CD8-positive, alpha-beta memory T cell (primary cell): Measurements from ENCODE around the gene SH3RF2. TPM values are rescaled to one million over a fixed set of nuclear protein-coding genes. Genes with fewer than 3 reads are reported as not detected.
"Not testable (repeated sequence)": the region's sequence is repeated elsewhere in the genome, so short reads cannot be mapped to it uniquely, and the experiment has no call there.

Source experiments
- CTCF ChIA-PET: fragments of 350-600 bp; sonication (Branson Sonifier 250); formaldehyde crosslinking; loops from one replicate; lab custom pipeline; 2021; ENCODE audit warnings: antibody characterized with exemption; lab: Charles Lee
- POLR2A ChIA-PET: fragments of 350-600 bp; sonication (Branson Sonifier 250); formaldehyde crosslinking; loops from one replicate; lab custom pipeline; 2021; ENCODE audit warnings: antibody characterized with exemption; lab: Charles Lee
- DNase-seq, 5 donors: peaks; one replicate each; pipeline versions ENCODE4 v3.0.0 to v3.0.0-alpha.2; 2020 to 2022; ENCODE audit warnings: mixed read lengths in 1 of 5
- H3K27ac ChIP-seq: one replicate; pipeline ENCODE4 v1.7.0; 2013; ENCODE audit warnings: low read depth, mild to moderate bottlenecking, low read length, moderate library complexity
- H3K27me3 ChIP-seq: 2 replicates; pipeline ENCODE4 v1.7.0; 2013; ENCODE audit warnings: low read length, mild to moderate bottlenecking; ENCODE audit not compliant: insufficient read depth, poor library complexity, severe bottlenecking
- H3K36me3 ChIP-seq: 2 replicates; pipeline ENCODE4 v1.7.0; 2013; ENCODE audit warnings: mild to moderate bottlenecking, low read length, moderate library complexity; ENCODE audit not compliant: insufficient read depth
- H3K4me1 ChIP-seq: 2 replicates; pipeline ENCODE4 v1.7.0; 2013; ENCODE audit warnings: mild to moderate bottlenecking, low read length, moderate library complexity; ENCODE audit not compliant: insufficient read depth
- H3K4me3 ChIP-seq: 2 replicates; pipeline ENCODE4 v1.7.0; 2013; ENCODE audit warnings: mild to moderate bottlenecking, low read length
- H3K9me3 ChIP-seq: 2 replicates; pipeline ENCODE4 v1.7.0; 2013; ENCODE audit warnings: mild to moderate bottlenecking, low read length
- H3K27ac Mint-ChIP-seq, 8 donors: one replicate each; pipeline ENCODE4 v1.8.0; 2020 to 2021; ENCODE audit warnings: mixed read lengths in 8 of 8, mild to moderate bottlenecking in 6 of 8, inconsistent platforms in 3 of 8, moderate library complexity in 3 of 8
- H3K27me3 Mint-ChIP-seq, 2 donors: one replicate each; pipeline ENCODE4 v1.8.0; 2020 to 2021; ENCODE audit warnings: mixed read lengths in 2 of 2, mild to moderate bottlenecking in 1 of 2, moderate library complexity in 1 of 2
- H3K36me3 Mint-ChIP-seq, 3 donors: one replicate each; pipeline ENCODE4 v1.8.0; 2020 to 2021; ENCODE audit warnings: mixed read lengths in 3 of 3, inconsistent platforms in 1 of 3, mild to moderate bottlenecking in 1 of 3
- H3K4me1 Mint-ChIP-seq, 3 donors: one replicate each; pipeline ENCODE4 v1.8.0; 2020 to 2021; ENCODE audit warnings: mixed read lengths in 3 of 3, inconsistent platforms in 1 of 3, mild to moderate bottlenecking in 1 of 3
- H3K4me3 Mint-ChIP-seq, 7 donors: one replicate each; pipeline ENCODE4 v1.8.0; 2020 to 2021; ENCODE audit warnings: mixed read lengths in 7 of 7, mild to moderate bottlenecking in 6 of 7, moderate library complexity in 4 of 7, inconsistent platforms in 2 of 7
- H3K9me3 Mint-ChIP-seq, 5 donors: one replicate each; pipeline ENCODE4 v1.8.0; 2020 to 2022; ENCODE audit warnings: mixed read lengths in 5 of 5, mild to moderate bottlenecking in 3 of 5, moderate library complexity in 2 of 5, inconsistent platforms in 1 of 5
- polyA plus RNA-seq: library from polyadenylated mRNA; unstranded; fragments of 300-500 nt; fragmentation: Illumina TruSeq; gene quantifications from one replicate; pipeline ENCODE4 v1.2.3, GENCODE V29; 2021
- total RNA-seq, 2 experiments: library from RNA; stranded (reverse); gene quantifications; one replicate each; pipeline ENCODE4 v1.2.3, GENCODE V29; 2021

Gene SH3RF2
- total and polyA plus RNA-seq, 3 experiments from 2014 or later: 0.09 to 0.51 TPM; not detected in 1

DNA sequence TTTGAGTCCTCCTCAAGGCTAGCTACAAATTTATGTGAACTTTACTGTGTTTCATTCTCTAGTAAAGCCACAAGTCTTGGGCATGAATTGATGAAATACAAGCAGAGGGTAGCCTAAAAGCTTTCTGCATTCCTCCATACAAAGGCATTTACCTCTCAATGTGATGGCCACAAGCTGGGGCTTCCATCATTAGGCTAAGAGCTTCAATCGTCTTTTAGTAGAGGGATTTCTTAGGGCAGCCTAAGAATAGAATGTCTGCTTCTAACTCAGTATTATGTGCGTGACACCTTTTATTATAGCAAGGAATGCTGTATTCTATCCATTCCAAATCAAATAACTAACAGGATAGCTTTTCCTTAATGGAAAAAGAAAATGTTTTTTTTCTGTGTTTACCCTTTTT lies 165.3 kb downstream of the SH3RF2 start:
- Histone ChIP-seq H3K4me3 (no peak overlapping the region), H3K27ac (no peak overlapping the region), H3K4me1 (no peaks in the 10 kb centered on the region), H3K36me3 (no peaks in the 10 kb centered on the region), H3K27me3 (no peaks in the 10 kb centered on the region), H3K9me3 (no peaks in the 10 kb centered on the region)
- Mint-ChIP-seq H3K9me3 (no peaks in the 10 kb centered on the region), H3K27me3 (no peaks in the 10 kb centered on the region), H3K36me3 (peaks cover 3 to 7% (median 4%) of the 10 kb centered on the region in 3 donors), H3K4me1 (no peaks in the 10 kb centered on the region), H3K27ac (no peak overlapping the region), H3K4me3 (no peak overlapping the region)
- no peak for DNase-seq
- CTCF ChIA-PET: no interaction called here
- POLR2A ChIA-PET: no interaction called here

DNA sequence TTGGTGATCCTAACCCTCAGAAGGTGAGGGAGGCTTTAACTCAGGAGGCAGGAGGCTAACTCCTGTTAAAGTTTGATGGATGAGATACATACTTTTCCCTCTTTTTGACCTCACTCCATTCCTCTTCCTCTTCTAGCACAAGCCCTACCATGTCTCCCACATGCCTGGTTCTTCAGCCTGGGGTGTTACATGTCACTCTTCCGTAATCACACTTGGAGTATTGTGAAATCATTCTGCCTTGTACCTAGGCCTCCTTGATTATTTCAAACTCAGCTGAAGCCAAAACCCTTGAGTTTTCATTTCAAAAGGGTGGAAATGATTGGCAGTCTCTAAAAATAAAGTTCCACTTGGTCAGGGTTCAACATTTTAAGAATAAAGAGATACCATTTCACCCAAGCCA lies 167.2 kb downstream of the SH3RF2 start:
- Histone ChIP-seq H3K36me3 (no peaks in the 10 kb centered on the region), H3K27ac (no peak overlapping the region), H3K4me1 (no peaks in the 10 kb centered on the region), H3K27me3 (no peaks in the 10 kb centered on the region), H3K4me3 (no peak overlapping the region), H3K9me3 (no peaks in the 10 kb centered on the region)
- no peak for DNase-seq
- ChIA-PET POLR2A (no interaction called here), CTCF (no interaction called here)
- no peak overlapping the region for H3K27ac Mint-ChIP-seq
- H3K4me1 Mint-ChIP-seq: no peaks in the 10 kb centered on the region
- H3K9me3 Mint-ChIP-seq: no peaks in the 10 kb centered on the region
- H3K36me3 Mint-ChIP-seq: peaks cover 3 to 7% (median 4%) of the 10 kb centered on the region in 3 donors
- no peaks in the 10 kb centered on the region for H3K27me3 Mint-ChIP-seq
- H3K4me3 Mint-ChIP-seq: no peak overlapping the region

- no peak within 1 kb of the TSS for H3K27ac ChIP-seq
- Mint-ChIP-seq H3K9me3 (no peaks in the 10 kb centered on the region), H3K36me3 (peaks cover 3 to 7% (median 4%) of the 10 kb centered on the region in 3 donors), H3K27ac (no peak within 1 kb of the TSS), H3K4me3 (no peak within 1 kb of the TSS), H3K4me1 (no peaks in the 10 kb centered on the region), H3K27me3 (no peaks in the 10 kb centered on the region)
- H3K4me1 ChIP-seq: no peaks in the 10 kb centered on the region
- no peak within 1 kb of the TSS for H3K4me3 ChIP-seq
- ChIA-PET CTCF (no interaction called here), POLR2A (no interaction called here)
- H3K9me3 ChIP-seq: no peaks in the 10 kb centered on the region
- no peak for DNase-seq
- no peaks in the 10 kb centered on the region for H3K27me3 ChIP-seq
- no peaks in the 10 kb centered on the region for H3K36me3 ChIP-seq
Measured at GRCh38 chr5:146105477-146105876, 169.1 kb downstream of the SH3RF2 start, which contains the start of gene PLAC8L1. Gene PLAC8L1 (minus strand): TSS chr5:146105577. CDS start chr5:146104311, 1,266 bp downstream.

DNA sequence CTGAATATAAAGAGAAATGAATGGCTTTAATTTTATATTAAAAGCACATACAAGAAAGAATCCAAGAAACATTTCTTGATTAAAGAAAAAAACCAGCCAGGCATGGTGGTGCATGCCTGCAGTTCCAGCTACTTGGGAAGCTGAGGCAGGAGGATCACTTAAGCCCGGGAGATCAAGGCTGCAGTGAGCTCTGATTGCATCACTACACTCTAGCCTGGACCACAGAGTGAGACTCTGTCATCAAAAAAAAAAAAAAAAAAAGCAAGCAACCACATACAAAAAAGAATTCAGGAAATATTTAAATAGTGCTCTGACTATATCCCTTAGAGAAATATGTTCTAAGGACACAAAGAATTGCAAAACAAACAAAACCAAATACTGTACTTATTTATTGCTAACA lies 171.5 kb downstream of the SH3RF2 start:
- no peaks in the 10 kb centered on the region for H3K4me1 Mint-ChIP-seq
- Histone ChIP-seq H3K36me3 (no peaks in the 10 kb centered on the region), H3K4me3 (no peak overlapping the region), H3K27me3 (no peaks in the 10 kb centered on the region), H3K9me3 (no peaks in the 10 kb centered on the region), H3K27ac (no peak overlapping the region), H3K4me1 (no peaks in the 10 kb centered on the region)
- H3K36me3 Mint-ChIP-seq: peaks cover 7 to 16% (median 7%) of the 10 kb centered on the region in 3 donors
- CTCF ChIA-PET: no interaction called here
- no peaks in the 10 kb centered on the region for H3K27me3 Mint-ChIP-seq
- no peaks in the 10 kb centered on the region for H3K9me3 Mint-ChIP-seq
- no peak overlapping the region for H3K4me3 Mint-ChIP-seq
- POLR2A ChIA-PET: no interaction called here
- no peak overlapping the region for H3K27ac Mint-ChIP-seq
- DNase-seq: no peak

GRCh38 chr5:146108870-146109269 lies 172.5 kb downstream of the SH3RF2 start:
- Mint-ChIP-seq H3K36me3 (peaks cover 8 to 24% (median 9%) of the 10 kb centered on the region in 3 donors), H3K27ac (peak overlapping the region in 1 of 8 donors; percentile 36)
- H3K4me3 Mint-ChIP-seq, H3K27me3 Mint-ChIP-seq, CTCF ChIA-PET, H3K4me1 Mint-ChIP-seq, H3K4me1 ChIP-seq, H3K27ac ChIP-seq, H3K9me3 ChIP-seq, DNase-seq, H3K27me3 ChIP-seq, H3K36me3 ChIP-seq, POLR2A ChIA-PET, H3K4me3 ChIP-seq, H3K9me3 Mint-ChIP-seq: not testable (repeated sequence)

DNA sequence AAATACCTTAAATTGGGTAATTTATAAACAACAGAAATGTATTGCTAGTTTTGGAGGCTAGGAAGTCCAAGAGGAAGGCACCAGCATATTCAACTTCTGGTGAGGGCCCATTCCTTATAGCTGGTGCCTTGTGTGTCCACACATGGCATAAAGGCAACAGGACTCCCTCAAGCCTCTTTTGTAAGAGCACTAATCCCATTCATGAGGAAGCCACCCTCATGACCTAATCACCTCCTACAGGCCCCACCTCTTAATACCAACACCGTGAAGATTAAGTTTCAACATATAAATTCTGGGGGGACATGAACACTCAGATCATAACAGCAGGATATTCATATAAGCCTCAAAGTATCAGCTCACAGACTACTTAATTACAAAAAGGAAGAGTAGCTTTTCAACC lies 173.0 kb downstream of the SH3RF2 start:
- CTCF ChIA-PET: no interaction called here

GRCh38 chr5:146111409-146111808 lies 175.0 kb downstream of the SH3RF2 start:
- Mint-ChIP-seq H3K36me3 (peaks cover 4 to 41% (median 5%) of the 10 kb centered on the region in 3 donors), H3K27me3 (no peaks in the 10 kb centered on the region), H3K4me3 (no peak overlapping the region), H3K4me1 (no peaks in the 10 kb centered on the region), H3K27ac (peak overlapping the region in 1 of 8 donors; percentile 83), H3K9me3 (no peaks in the 10 kb centered on the region)
- POLR2A ChIA-PET: no interaction called here
- Histone ChIP-seq H3K4me3 (no peak overlapping the region), H3K36me3 (no peaks in the 10 kb centered on the region), H3K9me3 (no peaks in the 10 kb centered on the region), H3K27ac (peak overlapping the region; percentile 38), H3K4me1 (no peaks in the 10 kb centered on the region), H3K27me3 (no peaks in the 10 kb centered on the region)
- CTCF ChIA-PET: no interaction called here
- DNase-seq: no peak

More for the DNA sequence above, 173.0 kb downstream of the SH3RF2 start:
- Mint-ChIP-seq H3K9me3 (no peaks in the 10 kb centered on the region), H3K4me3 (no peak overlapping the region), H3K27ac (peak overlapping the region in 5 of 8 donors; percentile 6 to 36 (median 22)), H3K27me3 (no peaks in the 10 kb centered on the region), H3K4me1 (no peaks in the 10 kb centered on the region), H3K36me3 (peaks cover 7 to 25% (median 8%) of the 10 kb centered on the region in 3 donors)
- no peak overlapping the region for H3K27ac ChIP-seq
- POLR2A ChIA-PET: no interaction called here
- H3K4me1 ChIP-seq: no peaks in the 10 kb centered on the region
- H3K4me3 ChIP-seq: no peak overlapping the region
- no peaks in the 10 kb centered on the region for H3K36me3 ChIP-seq
- no peaks in the 10 kb centered on the region for H3K27me3 ChIP-seq
- no peaks in the 10 kb centered on the region for H3K9me3 ChIP-seq
- no peak for DNase-seq

DNA sequence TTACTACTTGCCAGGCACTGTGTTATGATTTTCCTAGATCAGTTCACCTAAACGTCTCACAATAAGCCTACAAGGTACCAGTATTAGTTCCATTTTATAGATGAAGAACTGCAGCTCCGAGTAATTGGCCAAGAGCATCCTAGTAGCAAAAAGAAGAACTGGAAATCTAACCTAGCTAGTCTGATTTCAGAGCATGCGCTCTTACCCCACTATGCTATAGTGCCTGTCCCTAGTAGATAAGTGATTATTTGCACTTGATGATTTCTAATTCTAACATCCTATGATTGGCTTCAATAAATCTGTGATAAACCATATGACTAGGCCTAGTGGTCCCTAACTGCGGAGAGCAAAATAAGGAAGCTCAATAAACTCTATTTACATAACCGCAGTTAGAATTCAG lies 176.1 kb downstream of the SH3RF2 start:
- H3K27ac ChIP-seq: no peak overlapping the region
- ChIA-PET CTCF (no interaction called here), POLR2A (no interaction called here)
- Mint-ChIP-seq H3K27ac (peak overlapping the region in 1 of 8 donors; percentile 71), H3K36me3 (peaks cover 4 to 49% (median 5%) of the 10 kb centered on the region in 3 donors), H3K9me3 (no peaks in the 10 kb centered on the region), H3K4me3 (no peak overlapping the region), H3K4me1 (no peaks in the 10 kb centered on the region), H3K27me3 (no peaks in the 10 kb centered on the region)
- H3K4me1 ChIP-seq: no peaks in the 10 kb centered on the region
- no peak for DNase-seq
- no peaks in the 10 kb centered on the region for H3K9me3 ChIP-seq
- no peaks in the 10 kb centered on the region for H3K27me3 ChIP-seq
- H3K36me3 ChIP-seq: no peaks in the 10 kb centered on the region
- no peak overlapping the region for H3K4me3 ChIP-seq
